Measurements from ENCODE around the gene CLSTN2.

DNA sequence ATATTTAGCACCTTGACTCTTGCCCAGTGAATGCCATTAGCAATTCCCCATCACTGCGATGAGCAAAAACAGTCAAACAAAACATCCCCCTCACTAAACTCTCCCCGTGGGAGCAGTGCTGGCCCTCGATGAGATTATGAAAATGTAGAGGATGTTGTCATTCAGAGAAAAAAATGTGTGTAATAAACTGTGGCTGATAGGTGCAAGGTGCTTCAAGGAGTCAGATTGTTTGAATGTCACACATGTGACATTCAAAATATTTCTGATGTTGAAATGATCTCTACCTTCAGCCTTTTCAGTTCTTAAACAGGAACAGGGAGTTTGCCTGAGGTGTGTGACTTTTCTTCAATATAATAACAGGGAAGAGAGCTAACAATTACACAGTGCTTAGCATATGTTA lies 461.1 kb downstream of the CLSTN2 start:
- TF ChIP-seq, protein P1, sequence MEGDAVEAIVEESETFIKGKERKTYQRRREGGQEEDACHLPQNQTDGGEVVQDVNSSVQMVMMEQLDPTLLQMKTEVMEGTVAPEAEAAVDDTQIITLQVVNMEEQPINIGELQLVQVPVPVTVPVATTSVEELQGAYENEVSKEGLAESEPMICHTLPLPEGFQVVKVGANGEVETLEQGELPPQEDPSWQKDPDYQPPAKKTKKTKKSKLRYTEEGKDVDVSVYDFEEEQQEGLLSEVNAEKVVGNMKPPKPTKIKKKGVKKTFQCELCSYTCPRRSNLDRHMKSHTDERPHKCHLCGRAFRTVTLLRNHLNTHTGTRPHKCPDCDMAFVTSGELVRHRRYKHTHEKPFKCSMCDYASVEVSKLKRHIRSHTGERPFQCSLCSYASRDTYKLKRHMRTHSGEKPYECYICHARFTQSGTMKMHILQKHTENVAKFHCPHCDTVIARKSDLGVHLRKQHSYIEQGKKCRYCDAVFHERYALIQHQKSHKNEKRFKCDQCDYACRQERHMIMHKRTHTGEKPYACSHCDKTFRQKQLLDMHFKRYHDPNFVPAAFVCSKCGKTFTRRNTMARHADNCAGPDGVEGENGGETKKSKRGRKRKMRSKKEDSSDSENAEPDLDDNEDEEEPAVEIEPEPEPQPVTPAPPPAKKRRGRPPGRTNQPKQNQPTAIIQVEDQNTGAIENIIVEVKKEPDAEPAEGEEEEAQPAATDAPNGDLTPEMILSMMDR (IDR thresholded peaks at IDR 0.05; ENCODE audit: low read depth, low read length, missing input control) = no peak
- TF ChIP-seq, protein P2, sequence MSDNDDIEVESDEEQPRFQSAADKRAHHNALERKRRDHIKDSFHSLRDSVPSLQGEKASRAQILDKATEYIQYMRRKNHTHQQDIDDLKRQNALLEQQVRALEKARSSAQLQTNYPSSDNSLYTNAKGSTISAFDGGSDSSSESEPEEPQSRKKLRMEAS (IDR thresholded peaks at IDR 0.05) = no peak
- TF ChIP-seq GABPA (IDR thresholded peaks at IDR 0.05 in 1 of 2, conservative IDR thresholded peaks at IDR 0.05 in 1 of 2) = no peak
- TF ChIP-seq FOXA1 (IDR thresholded peaks at IDR 0.05) = no peak
- TF ChIP-seq YY1 (IDR thresholded peaks at IDR 0.05) = no peak
- no peak for TF ChIP-seq HNF4A (conservative IDR thresholded peaks at IDR 0.05)
- TF ChIP-seq RAD21 (IDR thresholded peaks at IDR 0.05) = no peak
- TF ChIP-seq FOXA2 (IDR thresholded peaks at IDR 0.05) = no peak
- TF ChIP-seq TAF1 (conservative IDR thresholded peaks at IDR 0.05) = no peak
